Measurements from ENCODE around the gene NR2C2. TPM values are rescaled to one million over a fixed set of nuclear protein-coding genes. Genes with fewer than 3 reads are reported as not detected.

NR2C2 gene
- total and polyA plus RNA-seq, 10 of the 15 experiments (the other 5 are each of a cell fraction or from before 2014, with no cell fraction given), result 2.7 to 30.3 (median 18.3) TPM

GRCh38 chr3:15063238-15063637, 115.9 kb downstream of the NR2C2 start:
- TF ChIP-seq ZSCAN29 (IDR thresholded peaks at IDR 0.05), result no peak
- TF ChIP-seq JUND (IDR thresholded peaks at IDR 0.05; ENCODE audit: low read depth, low read length), result no peak
- peaks cover 13% of the 10 kb centered on the region for H3K4me1 ChIP-seq (ENCODE audit: control insufficient read depth, insufficient read depth, low read length)
- no peaks in the 10 kb centered on the region for H4K20me1 ChIP-seq (ENCODE audit: control insufficient read depth, insufficient read depth)
- H3K27me3 ChIP-seq (replicated peaks in 1 of 2; ENCODE audit: control insufficient read depth in 2 of 2, insufficient read depth in 2 of 2, low read length in 1 of 2), result no peaks in the 10 kb centered on the region
- no peak overlapping the region for H2AFZ ChIP-seq (ENCODE audit: control insufficient read depth, low read depth, low read length)
- H3K36me3 ChIP-seq (ENCODE audit: control insufficient read depth in 2 of 2, insufficient read depth in 2 of 2, low read length in 1 of 2), result peaks cover 4% of the 10 kb centered on the region in 2 experiments; a peak in 3 of 4 replicates
- DNase-seq (ENCODE audit: low read depth, low spot score) (no peak), ATAC-seq (no peak), FAIRE-seq (no peak)
- WGBS (ENCODE audit: insufficient coverage, insufficient replicate concordance, low lambda C conversion rate, missing lambda C conversion rate), result 63% methylated on average over 4 of the region's 4 CpGs
- H3K9me3 ChIP-seq (replicated peaks; ENCODE audit: control insufficient read depth, insufficient read depth, low read length), result no peaks in the 10 kb centered on the region; the same call in 2 of the 3 replicates
- H3K4me2 ChIP-seq (ENCODE audit: control insufficient read depth, insufficient read depth), result peak overlapping the region; percentile 95
- peak overlapping the region; percentile 83; the same call in 1 of the 2 replicates for H3K4me3 ChIP-seq
- ChIA-PET SMC1A (ENCODE audit: uncharacterized antibody, unreplicated experiment) (interaction anchor here (3.0 kb wide), 1 partner anchor 13 kb away, joined by 20 read pairs; no protein-coding TSS in a partner anchor), RAD21 (ENCODE audit: unreplicated experiment) (interaction anchor here (3.9 kb wide), 1 partner anchor 12 kb away, joined by 30 read pairs; no protein-coding TSS in a partner anchor), CTCF (interaction anchor here (1.9 to 4.4 kb wide), 2 partner anchors 12 to 15 kb away, joined by 7 to 50 read pairs; no protein-coding TSS in a partner anchor), POLR2A (interaction anchor here (0.7 to 2.8 kb wide), 2 partner anchors 13 to 32 kb away, joined by 3 to 30 read pairs; no protein-coding TSS in a partner anchor)
- intact Hi-C loops (cut with micrococcal nuclease; ENCODE audit: unreplicated experiment) (no loop called here), in situ Hi-C loops (cut with MboI) (no loop called here)
- H3K9ac ChIP-seq (ENCODE audit: control insufficient read depth, insufficient read depth, low read length), result peak overlapping the region; percentile 97
- peaks cover 31% of the 10 kb centered on the region for H3K79me2 ChIP-seq (ENCODE audit: control insufficient read depth, insufficient read depth, low read length)
- no TSS peak for BruUV-seq (replicated peaks)
- H3K27ac ChIP-seq (ENCODE audit: control insufficient read depth, insufficient read depth), result no peak overlapping the region

GRCh38 chr3:15063656-15064286, 116.4 kb downstream of the NR2C2 start:
- SMC1A ChIA-PET (ENCODE audit: uncharacterized antibody, unreplicated experiment), result interaction anchor here (0.8 to 3.0 kb wide), 4 partner anchors 9 to 117 kb away, joined by 3 to 20 read pairs (median 4); no protein-coding TSS in a partner anchor
- H3K36me3 ChIP-seq (ENCODE audit: control insufficient read depth in 2 of 2, insufficient read depth in 2 of 2, low read length in 1 of 2), result peaks cover 2 to 4% of the 10 kb centered on the region in 2 experiments; a peak in 3 of 4 replicates
- peak overlapping the region; percentile 95 for H3K4me2 ChIP-seq (ENCODE audit: control insufficient read depth, insufficient read depth)
- peak overlapping the region; percentile 83 for H3K4me3 ChIP-seq
- no peak overlapping the region; the same call in 1 of the 2 replicates for H2AFZ ChIP-seq (ENCODE audit: control insufficient read depth, low read depth, low read length)
- RAD21 ChIA-PET (ENCODE audit: unreplicated experiment), result interaction anchor here (1.2 to 3.9 kb wide), 2 partner anchors 12 to 142 kb away, joined by 3 to 30 read pairs; partner anchors contain the start of gene CAPN7
- TF ChIP-seq IKZF2 (IDR thresholded peaks at IDR 0.05) (no peak), ATF7 (IDR thresholded peaks at IDR 0.05; ENCODE audit: low read depth) (no peak), MAX (IDR thresholded peaks at IDR 0.05; ENCODE audit: low read depth, low read length) (0 out of 2 replicates have a peak, but pooled peaks have one; percentile 31)
- intact Hi-C loops (cut with micrococcal nuclease; ENCODE audit: unreplicated experiment), result no loop called here
- whole genome bisulfite sequencing (ENCODE audit: insufficient coverage, insufficient replicate concordance, low lambda C conversion rate, missing lambda C conversion rate), result 65% methylated on average over 13 of the region's 13 CpGs
- in situ Hi-C loops (cut with MboI), result no loop called here
- H3K9me3 ChIP-seq (replicated peaks; ENCODE audit: control insufficient read depth, insufficient read depth, low read length), result no peaks in the 10 kb centered on the region; the same call in 2 of the 3 replicates
- peaks cover 29% of the 10 kb centered on the region for H3K79me2 ChIP-seq (ENCODE audit: control insufficient read depth, insufficient read depth, low read length)
- no peak for ATAC-seq
- H4K20me1 ChIP-seq (ENCODE audit: control insufficient read depth, insufficient read depth), result no peaks in the 10 kb centered on the region
- H3K27me3 ChIP-seq (replicated peaks in 1 of 2; ENCODE audit: control insufficient read depth in 2 of 2, insufficient read depth in 2 of 2, low read length in 1 of 2), result no peaks in the 10 kb centered on the region
- POLR2A ChIA-PET, result interaction anchor here (0.7 to 2.8 kb wide), 5 partner anchors 9 to 115 kb away, joined by 3 to 30 read pairs (median 8); partner anchors contain the start of gene RBSN
- peak overlapping the region; percentile 97 for H3K9ac ChIP-seq (ENCODE audit: control insufficient read depth, insufficient read depth, low read length)
- BruUV-seq (replicated peaks), result no TSS peak
- CTCF ChIA-PET, result interaction anchor here (0.9 to 4.4 kb wide), 5 partner anchors 9 to 138 kb away, joined by 4 to 50 read pairs (median 7); no protein-coding TSS in a partner anchor
- H3K27ac ChIP-seq (ENCODE audit: control insufficient read depth, insufficient read depth), result peak overlapping the region; percentile 89
- FAIRE-seq, result no peak
- no peak for DNase-seq (ENCODE audit: low read depth, low spot score)
- peaks cover 13% of the 10 kb centered on the region for H3K4me1 ChIP-seq (ENCODE audit: control insufficient read depth, insufficient read depth, low read length)
